ENCODE results near the gene TSPAN5. TPM values are rescaled to one million over a fixed set of nuclear protein-coding genes. Genes with fewer than 3 reads are reported as not detected.

Gene TSPAN5
- total RNA-seq, 1 experiment from 2014 or later, result 18.4 TPM

- no peak for DNase-seq (ENCODE audit: low spot score)
Measured at GRCh38 chr4:98645527-98645926, 12.9 kb downstream of the TSPAN5 start.

- DNase-seq (ENCODE audit: low spot score), result no peak
Measured at GRCh38 chr4:98643755-98644154, 14.7 kb downstream of the TSPAN5 start.

GRCh38 chr4:98642991-98643426 is 15.4 kb downstream of the TSPAN5 start:
- no peak for DNase-seq (ENCODE audit: low spot score)

- DNase-seq (ENCODE audit: low spot score), result no peak
Measured at GRCh38 chr4:98641906-98642668, 16.3 kb downstream of the TSPAN5 start.

GRCh38 chr4:98641376-98641775 is 17.0 kb downstream of the TSPAN5 start:
- DNase-seq (ENCODE audit: low spot score), result no peak

GRCh38 chr4:98639523-98639922 is 18.9 kb downstream of the TSPAN5 start:
- no peak for DNase-seq (ENCODE audit: low spot score)

GRCh38 chr4:98639108-98639507 is 19.3 kb downstream of the TSPAN5 start:
- no peak for DNase-seq (ENCODE audit: low spot score)

GRCh38 chr4:98638661-98639060 is 19.8 kb downstream of the TSPAN5 start:
- DNase-seq (ENCODE audit: low spot score), result no peak

- DNase-seq (ENCODE audit: low spot score), result no peak
Measured at GRCh38 chr4:98634061-98634460, 24.4 kb downstream of the TSPAN5 start.

GRCh38 chr4:98633159-98633558 is 25.3 kb downstream of the TSPAN5 start:
- DNase-seq (ENCODE audit: low spot score), result no peak

- no peak for DNase-seq (ENCODE audit: low spot score)
Measured at GRCh38 chr4:98632258-98632657, 26.2 kb downstream of the TSPAN5 start.

GRCh38 chr4:98631506-98631905 is 26.9 kb downstream of the TSPAN5 start:
- no peak for DNase-seq (ENCODE audit: low spot score)

GRCh38 chr4:98630737-98631454 is 27.5 kb downstream of the TSPAN5 start:
- DNase-seq (ENCODE audit: low spot score), result no peak

- peak; percentile 40 for DNase-seq (ENCODE audit: low spot score)
Measured at GRCh38 chr4:98627531-98628257, 30.7 kb downstream of the TSPAN5 start.

- peak; percentile 93 for DNase-seq (ENCODE audit: low spot score)
Measured at GRCh38 chr4:98626350-98626749, 32.1 kb downstream of the TSPAN5 start.

GRCh38 chr4:98625920-98626319 is 32.5 kb downstream of the TSPAN5 start:
- DNase-seq (ENCODE audit: low spot score), result no peak

- DNase-seq (ENCODE audit: low spot score), result no peak
Measured at GRCh38 chr4:98625399-98625798, 33.0 kb downstream of the TSPAN5 start.

- no peak for DNase-seq (ENCODE audit: low spot score)
Measured at GRCh38 chr4:98624642-98625041, 33.8 kb downstream of the TSPAN5 start.

- DNase-seq (ENCODE audit: low spot score), result no peak
Measured at GRCh38 chr4:98624144-98624543, 34.3 kb downstream of the TSPAN5 start.

- no peak for DNase-seq (ENCODE audit: low spot score)
Measured at GRCh38 chr4:98623126-98623802, 35.1 kb downstream of the TSPAN5 start.

- DNase-seq (ENCODE audit: low spot score), result no peak
Measured at GRCh38 chr4:98620087-98620784, 38.2 kb downstream of the TSPAN5 start.
